Measurements from ENCODE around the gene ZFP36.

The ZFP36 gene

DNA sequence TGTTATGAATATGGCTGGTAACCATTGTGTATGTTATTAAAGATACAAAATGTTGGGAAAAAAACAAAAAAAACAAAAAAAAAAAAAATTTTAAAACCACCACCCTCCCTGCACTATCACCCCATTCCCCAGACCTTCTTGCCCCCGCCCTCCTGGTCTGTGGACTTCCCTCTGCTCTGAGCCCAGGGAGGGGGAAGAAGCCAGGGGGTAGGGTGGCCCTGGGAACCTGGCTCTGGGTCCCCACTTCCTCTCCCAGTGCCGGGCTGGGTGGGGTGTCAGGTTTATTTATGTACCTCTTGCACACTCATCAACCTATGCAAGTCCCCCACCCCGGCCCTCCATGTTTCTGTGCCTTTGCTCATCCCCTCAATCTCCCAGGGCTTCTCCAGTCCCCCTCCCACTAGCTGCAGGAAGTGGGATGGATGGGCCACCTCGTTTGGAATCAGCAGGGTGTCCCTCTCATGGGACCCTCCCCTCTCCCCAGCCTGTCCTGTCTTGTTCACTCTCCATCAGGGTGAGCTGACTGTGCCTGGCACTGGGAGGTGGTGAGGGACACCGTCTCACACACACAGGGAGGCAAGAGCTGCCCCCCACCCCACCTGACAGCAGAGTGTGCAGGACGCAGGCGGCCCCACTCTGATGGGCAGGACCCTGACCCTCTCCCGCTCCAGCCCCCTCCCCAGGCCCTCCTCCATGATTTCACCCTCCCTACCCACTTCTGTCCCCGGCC lies 21.6 kb upstream of the ZFP36 start:
- no peak for DNase-seq (ENCODE audit: low read depth, low spot score)

DNA sequence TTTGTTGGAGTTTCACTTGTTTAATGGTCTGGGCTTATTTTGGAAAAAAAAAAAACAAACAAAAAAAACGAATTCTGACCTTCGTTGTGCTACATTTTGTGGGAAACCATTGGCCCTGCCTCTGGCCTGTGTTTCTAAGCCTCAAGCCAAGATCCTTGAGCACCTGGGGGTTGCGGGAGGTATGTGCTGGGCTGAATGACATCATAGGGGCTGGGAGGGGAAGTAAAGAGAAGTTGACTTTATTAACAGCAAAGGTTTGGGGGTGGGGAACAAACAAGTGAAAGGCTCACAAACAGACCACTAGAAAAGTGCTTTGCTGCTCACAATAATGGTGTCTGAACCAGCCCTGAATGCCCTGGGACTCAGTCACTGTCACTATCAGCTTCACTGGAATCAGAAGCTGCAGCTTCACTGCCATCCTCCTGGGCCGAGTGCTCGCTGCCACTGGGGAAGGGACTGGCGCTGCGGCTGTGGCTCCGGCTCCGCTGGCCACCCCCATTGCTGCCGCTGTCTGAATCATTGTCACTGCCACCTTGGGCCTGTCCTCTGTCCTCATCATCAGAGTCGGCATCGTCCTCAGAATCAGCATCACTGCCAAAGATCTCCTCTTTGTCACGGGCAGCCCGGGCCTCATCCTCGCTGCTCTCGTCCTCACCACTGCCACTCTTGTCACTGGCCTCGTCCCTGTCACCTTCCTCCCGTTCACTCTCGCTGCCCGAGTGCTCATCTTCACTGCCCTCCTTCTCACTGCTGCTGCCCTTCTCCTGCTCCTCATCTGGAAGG lies 20.8 kb upstream of the ZFP36 start:
- no peak for DNase-seq (ENCODE audit: low read depth, low spot score)

- DNase-seq (ENCODE audit: low read depth, low spot score) = no peak
These were observed 20.1 kb upstream of the ZFP36 start for GRCh38 chr19:39386557-39386956.

DNA sequence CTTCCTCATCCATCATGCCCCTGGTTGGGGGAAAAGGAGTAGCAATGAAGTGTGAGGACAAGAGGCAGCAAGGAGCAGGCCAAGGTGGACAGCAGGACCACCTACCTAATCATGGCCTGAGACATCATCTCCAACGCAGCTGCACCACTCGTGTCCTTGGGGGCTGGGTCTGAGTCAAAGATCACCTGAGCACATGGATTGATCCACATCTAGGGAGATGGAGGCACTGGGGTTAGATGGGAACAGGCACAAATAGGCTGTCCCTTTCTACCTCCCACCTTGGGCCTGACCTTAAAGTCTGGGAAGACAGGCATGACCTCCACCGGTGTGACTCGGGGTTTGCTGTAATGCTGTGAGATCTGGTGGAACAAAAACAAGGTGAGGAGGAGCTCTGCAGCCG lies 18.0 kb upstream of the ZFP36 start:
- no peak for DNase-seq (ENCODE audit: low read depth, low spot score)

DNA sequence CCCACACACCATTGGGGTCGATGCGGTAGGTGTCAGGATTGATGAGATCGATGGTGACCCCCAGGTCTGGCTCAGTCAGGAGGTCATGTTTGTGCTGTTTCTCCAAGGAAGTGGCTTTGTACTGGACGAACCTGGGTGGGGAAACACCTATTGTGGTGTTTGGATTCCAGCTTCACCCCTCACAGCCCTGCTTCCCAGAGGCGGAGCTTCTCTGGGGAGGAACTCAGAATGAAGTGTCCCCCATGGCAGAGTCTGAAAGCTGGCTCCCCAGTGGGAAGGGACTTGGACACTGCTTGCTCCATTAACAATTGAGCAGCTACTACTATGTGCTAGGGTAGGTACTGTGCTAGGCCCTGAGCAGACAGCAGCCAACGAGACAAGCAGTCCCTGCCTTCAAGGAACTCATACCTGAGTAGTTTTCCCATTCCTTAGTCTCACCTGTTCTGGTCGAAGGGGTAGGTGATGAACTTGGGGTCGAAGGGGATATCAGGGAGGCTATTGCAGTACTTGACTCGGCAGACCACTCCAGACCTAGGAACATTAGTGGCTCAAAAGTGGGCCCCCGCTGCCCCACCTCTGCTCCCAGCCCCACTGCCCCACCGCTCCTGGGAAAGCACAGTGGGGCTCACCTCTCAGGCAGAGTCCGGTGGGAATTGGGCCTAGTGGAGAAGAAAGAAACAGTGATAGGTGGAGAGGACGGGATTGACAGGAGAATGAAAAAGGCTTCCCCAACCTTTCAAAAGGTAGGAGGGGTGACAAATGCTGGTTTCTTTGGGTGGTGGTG lies 16.8 kb upstream of the ZFP36 start:
- DNase-seq (ENCODE audit: low read depth, low spot score) = no peak

- no peak for DNase-seq (ENCODE audit: low read depth, low spot score)
These were observed 16.2 kb upstream of the ZFP36 start for GRCh38 chr19:39390451-39390750.

- peak; percentile 93 for DNase-seq (ENCODE audit: low read depth, low spot score)
These were observed 15.8 kb upstream of the ZFP36 start, which contains the start of the genes MED29 and PAF1 for GRCh38 chr19:39390751-39391437. TSS of gene MED29 (plus strand) at chr19:39391378. CDS start at chr19:39391423, 45 bp downstream. TSS of gene PAF1 (minus strand) at chr19:39391106. CDS start at chr19:39390864, 242 bp downstream.

GRCh38 chr19:39397360-39398296 lies 9.0 kb upstream of the ZFP36 start:
- peak; percentile 87 for DNase-seq (ENCODE audit: low read depth, low spot score)

DNA sequence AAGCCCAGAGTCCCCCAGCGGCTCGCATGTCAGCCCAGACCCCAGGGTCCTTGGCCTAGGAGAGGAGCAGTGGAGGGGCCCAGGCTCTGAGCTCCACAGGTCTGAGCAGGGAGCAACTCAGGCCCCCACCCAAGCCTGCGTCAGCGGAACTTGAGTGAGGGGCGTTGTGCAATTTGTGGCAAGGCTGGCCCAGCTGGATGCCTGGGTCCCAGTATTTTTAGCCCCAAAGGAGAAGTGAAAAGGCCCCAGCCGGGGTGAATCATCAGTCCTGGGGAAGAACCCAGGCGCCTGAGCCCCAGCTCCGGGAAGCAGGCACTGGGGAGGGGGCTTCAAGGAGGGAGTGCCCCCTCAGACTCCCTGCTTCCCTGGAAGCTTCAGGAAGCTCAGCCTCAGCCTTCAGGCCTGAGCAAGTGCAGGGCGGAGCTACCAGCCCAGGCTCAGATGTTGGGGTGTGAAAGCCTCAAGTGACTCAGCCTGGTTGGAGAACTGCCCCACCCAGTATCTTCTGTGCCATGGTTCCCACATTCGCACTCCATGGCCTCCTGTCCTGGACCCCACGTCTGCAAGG lies 8.3 kb upstream of the ZFP36 start:
- DNase-seq (ENCODE audit: low read depth, low spot score) = no peak

GRCh38 chr19:39399668-39400050 lies 7.0 kb upstream of the ZFP36 start:
- DNase-seq (ENCODE audit: low read depth, low spot score) = no peak

GRCh38 chr19:39400061-39400460 lies 6.6 kb upstream of the ZFP36 start:
- no peak for DNase-seq (ENCODE audit: low read depth, low spot score)

DNA sequence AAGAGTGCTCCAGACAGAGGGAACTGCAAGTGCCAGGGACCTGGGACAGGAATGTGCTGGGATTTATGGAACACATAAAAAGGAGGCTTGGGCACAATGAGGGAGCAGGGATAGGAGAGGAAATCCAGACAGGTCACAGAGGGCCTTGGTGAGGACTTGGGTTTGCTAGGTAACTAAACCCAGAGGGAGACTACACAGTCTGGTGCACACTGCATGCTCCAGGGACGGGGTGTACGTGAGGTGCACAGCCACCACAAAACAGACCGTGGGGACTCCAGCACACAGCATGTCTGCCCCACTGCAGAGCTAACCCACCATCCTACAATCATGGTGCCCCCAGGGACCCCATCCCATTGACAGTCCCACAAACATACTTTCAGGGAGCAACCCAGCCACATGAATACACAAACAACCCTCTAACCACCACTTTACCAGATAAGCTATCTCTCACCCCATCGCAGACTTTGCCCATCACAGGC lies 5.5 kb upstream of the ZFP36 start:
- no peak for DNase-seq (ENCODE audit: low read depth, low spot score)

GRCh38 chr19:39401549-39402345 lies 4.9 kb upstream of the ZFP36 start:
- DNase-seq (ENCODE audit: low read depth, low spot score) = peak; percentile 65

DNA sequence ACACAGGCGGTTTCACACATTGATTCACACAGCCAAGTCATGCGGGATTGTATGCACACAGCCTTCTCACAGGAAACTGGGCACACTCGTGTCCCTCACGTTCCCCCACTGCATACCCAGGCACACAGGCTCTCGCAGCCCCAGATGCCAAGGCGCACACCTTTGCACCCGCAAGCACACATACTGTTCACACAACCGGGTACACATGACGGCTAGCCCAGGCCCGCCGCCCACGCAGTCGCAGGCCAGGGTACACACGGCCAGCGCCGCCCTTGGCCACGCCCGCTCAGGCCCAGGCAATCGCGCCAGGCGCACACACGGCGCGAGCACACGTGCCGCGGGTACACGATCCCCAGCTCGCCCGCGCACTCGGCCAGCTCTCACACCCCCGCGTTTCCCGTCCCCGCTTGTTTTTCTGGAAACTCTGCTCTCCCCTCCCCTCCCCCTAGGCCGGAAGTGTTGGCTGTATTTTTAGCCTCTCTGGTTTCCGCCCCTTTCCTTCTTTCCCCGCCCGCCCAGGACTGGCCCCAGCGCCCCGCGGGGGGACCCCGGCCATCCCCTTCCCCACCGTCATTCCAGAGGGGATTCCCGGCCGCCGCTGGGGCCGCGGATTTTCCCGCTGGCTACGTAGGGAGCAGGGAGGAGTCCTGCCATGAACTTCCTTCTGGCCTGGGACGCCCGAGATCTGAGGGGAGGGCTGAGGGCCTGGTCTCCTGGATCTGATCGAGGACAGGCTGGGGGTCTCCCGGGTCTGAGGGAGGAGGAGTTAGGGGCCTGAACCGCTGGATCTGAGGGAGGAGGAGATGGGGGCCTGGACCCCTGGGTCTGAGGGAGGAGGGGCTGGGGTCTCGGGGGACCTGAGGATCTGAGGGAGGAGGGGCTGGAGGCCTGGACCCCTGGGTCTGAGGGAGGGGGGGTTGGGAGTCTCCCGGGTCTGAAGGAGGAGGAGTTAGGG lies 4.0 kb upstream of the ZFP36 start:
- peak; percentile 73 for DNase-seq (ENCODE audit: low read depth, low spot score)

DNA sequence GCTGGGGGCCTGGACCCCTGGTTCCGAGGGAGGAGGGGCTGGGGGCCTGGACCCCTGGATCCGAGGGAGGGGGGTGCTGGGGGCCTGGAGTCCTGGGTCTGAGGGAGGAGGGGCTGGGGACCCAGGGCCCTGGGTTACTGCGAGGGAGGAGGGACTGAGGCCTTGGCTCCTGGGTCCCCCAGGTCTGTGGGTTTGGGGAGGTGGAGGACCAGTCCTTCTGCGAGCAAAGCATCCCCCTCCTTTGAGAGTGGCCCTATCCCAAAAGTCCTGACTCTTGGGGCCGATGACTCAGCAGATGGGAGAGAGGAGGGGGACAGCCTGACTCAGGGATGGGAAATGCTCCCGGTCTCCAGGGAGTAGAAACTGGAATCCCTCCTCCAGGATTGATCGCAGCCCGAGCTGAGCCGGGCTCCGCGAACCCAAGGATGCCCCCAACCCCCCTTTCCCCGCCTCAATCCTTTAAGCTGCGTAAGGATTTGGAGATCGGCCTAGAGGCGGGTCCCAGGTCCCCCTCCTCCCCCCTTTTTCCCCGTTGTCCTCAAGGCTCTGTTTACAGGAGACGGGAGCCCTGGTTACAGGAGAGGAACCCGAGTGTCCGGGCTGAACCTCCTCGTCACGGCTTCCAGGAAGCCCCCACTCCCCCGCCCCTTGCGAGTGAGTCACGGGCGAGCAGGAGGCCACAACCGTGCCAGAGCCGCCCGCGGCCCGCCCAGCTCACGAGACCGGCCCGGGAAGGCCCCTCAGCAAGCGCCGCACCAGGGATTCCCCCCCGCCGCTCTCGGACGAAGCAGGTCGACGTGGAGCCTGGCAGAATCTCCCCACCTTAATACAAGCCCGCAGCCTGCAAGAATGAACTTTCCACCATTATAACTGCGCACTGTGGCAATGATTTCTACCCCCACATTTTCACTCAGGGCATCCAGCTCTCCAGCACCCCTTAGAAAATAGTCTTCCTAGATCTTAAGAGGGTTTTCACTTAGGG lies 3.0 kb upstream of the ZFP36 start:
- DNase-seq (ENCODE audit: low read depth, low spot score) = peak; percentile 95

GRCh38 chr19:39405261-39405957 lies 1.2 kb upstream of the ZFP36 start:
- no peak for DNase-seq (ENCODE audit: low read depth, low spot score)
